OCI-LY7 (cell line): ENCODE results near the gene ZNF207.

Source experiments
- CTCF ChIP-seq: fragments of 200-600 bp; sonication (generic); conservative IDR thresholded peaks from 2 replicates; pipeline ENCODE4 v1.5.1; 2014; ENCODE audit warnings: mild to moderate bottlenecking, antibody characterized with exemption, low read length, moderate library complexity, mixed read lengths
- EZH2phosphoT487 ChIP-seq: fragments of 200-600 bp; sonication (generic); IDR thresholded peaks from 2 replicates; pipeline ENCODE4 v1.6.1; 2018; ENCODE audit warnings: low read depth, borderline replicate concordance, mild to moderate bottlenecking, mixed run types, antibody characterized with exemption, low read length, moderate library complexity, mixed read lengths

GRCh38 chr17:32426894-32427293 is 76.9 kb downstream of the ZNF207 start:
- no peak for TF ChIP-seq CTCF
- TF ChIP-seq EZH2phosphoT487, result no peak
